GM23248 (cell line): ENCODE results near the gene CXCR5. TPM values are rescaled to one million over a fixed set of nuclear protein-coding genes. Genes with fewer than 3 reads are reported as not detected.

Source experiments
- DNase-seq: peaks from one replicate; pipeline ENCODE4 v3.0.0-alpha.2; 2015
- H2AFZ ChIP-seq: fragments of 200-600 bp; sonication (generic); 2 replicates; pipeline ENCODE4 v1.6.1; 2016; ENCODE audit warnings: antibody characterized with exemption
- H3F3A ChIP-seq: fragments of 200-600 bp; sonication (generic); 2 replicates; pipeline ENCODE4 v1.6.1; 2016; ENCODE audit warnings: mild to moderate bottlenecking, antibody characterized with exemption, mixed run types; ENCODE audit not compliant: insufficient read depth
- H3K27ac ChIP-seq: fragments of 200-600 bp; sonication (generic); 2 replicates; pipeline ENCODE4 v1.5.1; 2016; ENCODE audit warnings: mild to moderate bottlenecking
- H3K27me3 ChIP-seq: fragments of 200-600 bp; sonication (generic); replicated peaks from 2 replicates; pipeline ENCODE4 v1.6.1; 2016; ENCODE audit warnings: mild to moderate bottlenecking; ENCODE audit not compliant: insufficient read depth
- H3K36me3 ChIP-seq: fragments of 200-600 bp; sonication (generic); 2 replicates; pipeline ENCODE4 v1.6.1; 2016; ENCODE audit warnings: low read depth, mild to moderate bottlenecking
- H3K4me1 ChIP-seq: fragments of 200-600 bp; sonication (generic); 2 replicates; pipeline ENCODE4 v1.6.1; 2016; ENCODE audit warnings: mild to moderate bottlenecking; ENCODE audit not compliant: insufficient read depth
- H3K4me2 ChIP-seq: fragments of 200-600 bp; sonication (generic); one replicate; pipeline ENCODE4 v1.6.1; 2016; ENCODE audit warnings: mild to moderate bottlenecking; ENCODE audit not compliant: unreplicated experiment
- H3K4me3 ChIP-seq: fragments of 200-600 bp; sonication (generic); 2 replicates; pipeline ENCODE4 v1.5.1; 2016; ENCODE audit warnings: mild to moderate bottlenecking
- H3K79me2 ChIP-seq: fragments of 200-600 bp; sonication (generic); 2 replicates; pipeline ENCODE4 v1.6.1; 2016; ENCODE audit warnings: mild to moderate bottlenecking; ENCODE audit not compliant: insufficient read depth
- H3K9ac ChIP-seq: fragments of 200-600 bp; sonication (generic); 2 replicates; pipeline ENCODE4 v1.6.1; 2016; ENCODE audit warnings: mild to moderate bottlenecking
- H3K9me2 ChIP-seq: fragments of 200-600 bp; sonication (generic); 2 replicates; pipeline ENCODE4 v1.6.1; 2016; ENCODE audit warnings: mixed run types, mild to moderate bottlenecking, moderate library complexity; ENCODE audit not compliant: insufficient read depth
- H3K9me3 ChIP-seq: fragments of 200-600 bp; sonication (generic); one replicate; pipeline ENCODE4 v1.6.1; 2017; ENCODE audit warnings: low read depth
- H4K20me1 ChIP-seq: fragments of 200-600 bp; sonication (generic); 2 replicates; pipeline ENCODE4 v1.6.0; 2016; ENCODE audit not compliant: insufficient read depth
- EZH2 ChIP-seq: fragments of 200-600 bp; sonication (generic); IDR thresholded peaks from 2 replicates; pipeline ENCODE4 v1.6.1; 2018; ENCODE audit warnings: antibody characterized with exemption, mild to moderate bottlenecking; ENCODE audit not compliant: insufficient read depth, poor library complexity, severe bottlenecking
- EZH2phosphoT487 ChIP-seq: fragments of 200-600 bp; sonication (generic); IDR thresholded peaks from 2 replicates; pipeline ENCODE4 v1.6.1; 2018; ENCODE audit warnings: antibody characterized with exemption, moderate library complexity, mild to moderate bottlenecking, low read depth; ENCODE audit not compliant: insufficient read depth
- WGBS, 2 experiments: methylation state at CpG; one replicate each; pipeline ENCODE4 v1.1.6; 2015 to 2017; ENCODE audit warnings: low lambda C conversion rate in 2 of 2, low coverage in 1 of 2; ENCODE audit errors: missing lambda C conversion rate in 2 of 2; 5-methylcytosine and 5-hydroxymethylcytosine counted together
- in situ Hi-C: fragments of 300-500 bp; cut with MboI; formaldehyde crosslinking; loops from 2 replicates; pipeline ENCODE4 v1.15.0; 2020
- polyA plus RNA-seq: library from polyadenylated mRNA; unstranded; fragments of >200 nt; fragmentation: Nextera tagmentation; extraction: Ambion mirVana; gene quantifications from 2 replicates; pipeline ENCODE4 v1.2.1, GENCODE V29; 2016
- total RNA-seq: library from RNA; depleted of rRNA; stranded (reverse); fragments of >200 nt; shearing (Covaris generic); gene quantifications from 2 replicates; pipeline ENCODE4 v1.2.3, GENCODE V29; 2014

CXCR5 gene
- total and polyA plus RNA-seq, 2 experiments from 2014 or later, result not detected

DNA sequence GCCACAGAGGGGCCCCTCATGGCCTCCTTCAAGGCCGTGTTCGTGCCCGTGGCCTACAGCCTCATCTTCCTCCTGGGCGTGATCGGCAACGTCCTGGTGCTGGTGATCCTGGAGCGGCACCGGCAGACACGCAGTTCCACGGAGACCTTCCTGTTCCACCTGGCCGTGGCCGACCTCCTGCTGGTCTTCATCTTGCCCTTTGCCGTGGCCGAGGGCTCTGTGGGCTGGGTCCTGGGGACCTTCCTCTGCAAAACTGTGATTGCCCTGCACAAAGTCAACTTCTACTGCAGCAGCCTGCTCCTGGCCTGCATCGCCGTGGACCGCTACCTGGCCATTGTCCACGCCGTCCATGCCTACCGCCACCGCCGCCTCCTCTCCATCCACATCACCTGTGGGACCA, 10.0 kb downstream of the CXCR5 start:
- no peak overlapping the region for H3K9ac ChIP-seq
- peaks cover 24% of the 10 kb centered on the region for H3F3A ChIP-seq
- TF ChIP-seq EZH2 (no peak), EZH2phosphoT487 (no peak)
- H3K9me2 ChIP-seq, result no peaks in the 10 kb centered on the region
- no peaks in the 10 kb centered on the region; the same call in 1 of the 2 replicates for H3K36me3 ChIP-seq
- no peaks in the 10 kb centered on the region for H3K79me2 ChIP-seq
- in situ Hi-C loops, result no loop called here
- H2AFZ ChIP-seq, result no peak overlapping the region
- no peak overlapping the region for H3K27ac ChIP-seq
- no peak overlapping the region for H3K4me2 ChIP-seq
- 85 to 92% methylated on average over 21 to 22 of the region's 22 CpGs for WGBS, 2 experiments
- H3K27me3 ChIP-seq, result no peaks in the 10 kb centered on the region
- H4K20me1 ChIP-seq, result no peaks in the 10 kb centered on the region
- DNase-seq, result no peak
- H3K9me3 ChIP-seq, result no peaks in the 10 kb centered on the region
- no peak overlapping the region for H3K4me3 ChIP-seq
- peaks cover 24% of the 10 kb centered on the region for H3K4me1 ChIP-seq

DNA sequence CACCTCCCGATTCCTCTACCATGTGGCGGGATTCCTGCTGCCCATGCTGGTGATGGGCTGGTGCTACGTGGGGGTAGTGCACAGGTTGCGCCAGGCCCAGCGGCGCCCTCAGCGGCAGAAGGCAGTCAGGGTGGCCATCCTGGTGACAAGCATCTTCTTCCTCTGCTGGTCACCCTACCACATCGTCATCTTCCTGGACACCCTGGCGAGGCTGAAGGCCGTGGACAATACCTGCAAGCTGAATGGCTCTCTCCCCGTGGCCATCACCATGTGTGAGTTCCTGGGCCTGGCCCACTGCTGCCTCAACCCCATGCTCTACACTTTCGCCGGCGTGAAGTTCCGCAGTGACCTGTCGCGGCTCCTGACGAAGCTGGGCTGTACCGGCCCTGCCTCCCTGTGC, 10.5 kb downstream of the CXCR5 start:
- DNase-seq, result no peak
- no peaks in the 10 kb centered on the region for H3K9me2 ChIP-seq
- H3K4me2 ChIP-seq, result no peak overlapping the region
- H4K20me1 ChIP-seq, result no peaks in the 10 kb centered on the region
- no peaks in the 10 kb centered on the region for H3K79me2 ChIP-seq
- H3K4me3 ChIP-seq, result no peak overlapping the region
- H3K27me3 ChIP-seq, result no peaks in the 10 kb centered on the region
- H3K36me3 ChIP-seq, result no peaks in the 10 kb centered on the region; the same call in 1 of the 2 replicates
- no peak overlapping the region for H2AFZ ChIP-seq
- H3K9ac ChIP-seq, result no peak overlapping the region
- H3K9me3 ChIP-seq, result no peaks in the 10 kb centered on the region
- 86% methylated on average over 17 to 19 of the region's 19 CpGs for WGBS, 2 experiments
- in situ Hi-C loops, result no loop called here
- H3K4me1 ChIP-seq, result peaks cover 18% of the 10 kb centered on the region
- H3K27ac ChIP-seq, result no peak overlapping the region
- H3F3A ChIP-seq, result peaks cover 19% of the 10 kb centered on the region
- no peak for TF ChIP-seq EZH2
- TF ChIP-seq EZH2phosphoT487, result no peak

DNA sequence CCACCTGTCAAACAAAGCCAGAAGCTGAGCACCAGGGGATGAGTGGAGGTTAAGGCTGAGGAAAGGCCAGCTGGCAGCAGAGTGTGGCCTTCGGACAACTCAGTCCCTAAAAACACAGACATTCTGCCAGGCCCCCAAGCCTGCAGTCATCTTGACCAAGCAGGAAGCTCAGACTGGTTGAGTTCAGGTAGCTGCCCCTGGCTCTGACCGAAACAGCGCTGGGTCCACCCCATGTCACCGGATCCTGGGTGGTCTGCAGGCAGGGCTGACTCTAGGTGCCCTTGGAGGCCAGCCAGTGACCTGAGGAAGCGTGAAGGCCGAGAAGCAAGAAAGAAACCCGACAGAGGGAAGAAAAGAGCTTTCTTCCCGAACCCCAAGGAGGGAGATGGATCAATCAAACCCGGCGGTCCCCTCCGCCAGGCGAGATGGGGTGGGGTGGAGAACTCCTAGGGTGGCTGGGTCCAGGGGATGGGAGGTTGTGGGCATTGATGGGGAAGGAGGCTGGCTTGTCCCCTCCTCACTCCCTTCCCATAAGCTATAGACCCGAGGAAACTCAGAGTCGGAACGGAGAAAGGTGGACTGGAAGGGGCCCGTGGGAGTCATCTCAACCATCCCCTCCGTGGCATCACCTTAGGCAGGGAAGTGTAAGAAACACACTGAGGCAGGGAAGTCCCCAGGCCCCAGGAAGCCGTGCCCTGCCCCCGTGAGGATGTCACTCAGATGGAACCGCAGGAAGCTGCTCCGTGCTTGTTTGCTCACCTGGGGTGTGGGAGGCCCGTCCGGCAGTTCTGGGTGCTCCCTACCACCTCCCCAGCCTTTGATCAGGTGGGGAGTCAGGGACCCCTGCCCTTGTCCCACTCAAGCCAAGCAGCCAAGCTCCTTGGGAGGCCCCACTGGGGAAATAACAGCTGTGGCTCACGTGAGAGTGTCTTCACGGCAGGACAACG, 11.7 kb downstream of the CXCR5 start:
- Histone ChIP-seq H2AFZ (no peak overlapping the region), H4K20me1 (no peaks in the 10 kb centered on the region), H3K79me2 (peaks cover 8% of the 10 kb centered on the region; the same call in 1 of the 2 replicates), H3K36me3 (no peaks in the 10 kb centered on the region; the same call in 1 of the 2 replicates), H3K4me3 (no peak overlapping the region), H3K4me1 (peaks cover 7% of the 10 kb centered on the region), H3K27me3 (no peaks in the 10 kb centered on the region), H3K9ac (no peak overlapping the region), H3K4me2 (no peak overlapping the region), H3K9me2 (no peaks in the 10 kb centered on the region), H3K9me3 (no peaks in the 10 kb centered on the region), H3F3A (peaks cover 9% of the 10 kb centered on the region; the same call in 1 of the 2 replicates), H3K27ac (no peak overlapping the region)
- DNase-seq, result no peak
- WGBS, 2 experiments, result 67 to 71% methylated on average over 24 to 26 of the region's 26 CpGs
- in situ Hi-C loops, result no loop called here
- TF ChIP-seq EZH2 (no peak), EZH2phosphoT487 (no peak)

DNA sequence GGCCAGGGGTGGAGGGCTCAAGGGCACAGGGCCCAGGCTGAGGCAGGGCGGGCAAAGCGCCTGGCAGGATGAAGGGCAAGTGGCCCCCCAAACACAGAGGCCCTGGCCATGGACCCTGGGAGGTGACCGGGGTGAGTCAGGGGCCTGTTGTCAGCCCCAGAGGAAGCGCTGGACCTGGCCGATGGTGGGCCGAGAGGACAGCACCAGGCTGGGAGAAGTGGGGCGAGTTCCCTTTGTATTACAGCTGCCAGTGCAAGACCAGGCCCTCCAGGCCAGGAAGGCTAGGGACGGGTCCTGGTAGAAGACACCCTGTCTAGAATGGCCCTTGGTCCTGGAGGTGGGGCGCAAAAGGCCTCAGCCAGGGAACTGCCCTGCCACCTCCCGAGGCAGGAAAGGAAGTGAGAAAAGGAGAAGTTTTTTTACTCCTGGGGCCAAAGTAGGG, 12.8 kb downstream of the CXCR5 start:
- no peak for DNase-seq
- in situ Hi-C loops, result no loop called here
- 60 to 81% methylated on average over 9 to 10 of the region's 10 CpGs for whole genome bisulfite sequencing, 2 experiments

More for the DNA sequence above, 12.8 kb downstream of the CXCR5 start:
- Histone ChIP-seq H3K27ac (no peak overlapping the region), H3K4me3 (no peak overlapping the region), H3K4me2 (no peak overlapping the region), H4K20me1 (no peaks in the 10 kb centered on the region), H3K9me2 (no peaks in the 10 kb centered on the region), H3K79me2 (peaks cover 19% of the 10 kb centered on the region), H3F3A (no peaks in the 10 kb centered on the region), H3K9ac (no peak overlapping the region), H3K27me3 (no peaks in the 10 kb centered on the region), H2AFZ (no peak overlapping the region), H3K36me3 (no peaks in the 10 kb centered on the region; the same call in 1 of the 2 replicates), H3K9me3 (no peaks in the 10 kb centered on the region), H3K4me1 (no peaks in the 10 kb centered on the region)
- TF ChIP-seq EZH2phosphoT487 (no peak), EZH2 (no peak)
